ENCODE data around the gene TBKBP1. TPM values are rescaled to one million over a fixed set of nuclear protein-coding genes. Genes with fewer than 3 reads are reported as not detected.

Gene TBKBP1
- total RNA-seq, 1 experiment from 2014 or later = 33.2 TPM

GRCh38 chr17:47665655-47666054 is 28.3 kb upstream of the TBKBP1 start:
- H2AFZ ChIP-seq (ENCODE audit: low read length) = no peak overlapping the region
- no peak overlapping the region for H2BK5ac ChIP-seq (ENCODE audit: insufficient read length, low read length)
- no peak overlapping the region for H3K4me3 Mint-ChIP-seq
- H3K27me3 ChIP-seq (ENCODE audit: insufficient read depth, low read length) = no peaks in the 10 kb centered on the region
- H3K27me3 Mint-ChIP-seq (ENCODE audit: low read depth) = no peaks in the 10 kb centered on the region
- H2BK120ac ChIP-seq (ENCODE audit: low read depth, low read length, poor library complexity, severe bottlenecking) = no peak overlapping the region
- H3K27ac ChIP-seq (ENCODE audit: insufficient read length, low read depth, low read length) = no peak overlapping the region
- no peak overlapping the region for H3K4ac ChIP-seq (ENCODE audit: low read depth, low read length)
- no CpG with 5 or more reads among the region's 3 CpGs for WGBS (ENCODE audit: extremely low coverage, insufficient read length, low lambda C conversion rate)
- no peak overlapping the region for H4K8ac ChIP-seq (replicated peaks; ENCODE audit: insufficient read length, low read depth, low read length)
- H2BK20ac ChIP-seq (ENCODE audit: low read depth, low read length, poor library complexity, severe bottlenecking) = no peak overlapping the region
- peaks cover 14 to 18% of the 10 kb centered on the region in 2 experiments for H3K4me1 Mint-ChIP-seq
- peaks cover 3% of the 10 kb centered on the region for H3K4me1 ChIP-seq (ENCODE audit: insufficient read depth, low read length)
- no peak overlapping the region for H3K14ac ChIP-seq (ENCODE audit: insufficient read depth, low read length)
- no peak overlapping the region for H2AK5ac ChIP-seq (ENCODE audit: insufficient read length, low read length)
- H3K23me2 ChIP-seq (ENCODE audit: insufficient read length, low read depth, low read length, poor library complexity, severe bottlenecking) = no peaks in the 10 kb centered on the region
- H4K20me1 ChIP-seq (ENCODE audit: control insufficient read depth, insufficient read depth, insufficient read length) = no peaks in the 10 kb centered on the region
- no peak overlapping the region for H3T11ph ChIP-seq (ENCODE audit: low read length)
- no peak overlapping the region for H4K5ac ChIP-seq (ENCODE audit: insufficient read length, low read depth, low read length)
- no peak for TF ChIP-seq CTCF (conservative IDR thresholded peaks at IDR 0.05)
- no peak overlapping the region for H4K91ac ChIP-seq (ENCODE audit: insufficient read length, low read depth, low read length)
- no peak overlapping the region for H3K4me2 ChIP-seq (ENCODE audit: insufficient read depth, insufficient read length, low read length)
- peaks cover 5% of the 10 kb centered on the region for H3K79me1 ChIP-seq (ENCODE audit: insufficient read depth, low read depth, low read length, poor library complexity, severe bottlenecking)
- H3K9me3 Mint-ChIP-seq = no peaks in the 10 kb centered on the region
- H3K9me3 ChIP-seq (ENCODE audit: control insufficient read depth, low read depth, low read length) = no peaks in the 10 kb centered on the region
- peaks cover 62 to 96% (median 93%) of the 10 kb centered on the region in 3 experiments for H3K36me3 Mint-ChIP-seq (ENCODE audit: insufficient read depth in 1 of 3, low read depth in 3 of 3)
- no peaks in the 10 kb centered on the region for H3K79me2 ChIP-seq (ENCODE audit: insufficient read depth, low read length)
- no peak overlapping the region for H3K18ac ChIP-seq (ENCODE audit: insufficient read length, low read depth, low read length)
- no peak overlapping the region for H3K56ac ChIP-seq (ENCODE audit: insufficient read length, low read depth, low read length)
- H2BK15ac ChIP-seq (ENCODE audit: low read depth, low read length) = no peak overlapping the region
- no peak overlapping the region for H3K23ac ChIP-seq (ENCODE audit: insufficient read length, low read depth, low read length)
- H3K9ac ChIP-seq (ENCODE audit: extremely low read depth, insufficient read length, low read length) = no peak overlapping the region
- peak overlapping the region in 2 of 3 experiments; percentile 68 to 89; a peak in 1 of 7 replicates for H3K27ac Mint-ChIP-seq
- no peak overlapping the region for H2BK12ac ChIP-seq (ENCODE audit: insufficient read length, low read depth, low read length)
- DNase-seq = no peak

All from H9 (cell line).